ENCODE data around the gene SERPING1. TPM values are rescaled to one million over a fixed set of nuclear protein-coding genes. Genes with fewer than 3 reads are reported as not detected.

The SERPING1 gene
- total and polyA plus RNA-seq, 2 donors from 2014 or later = 361 to 785 TPM

- no peak for TF ChIP-seq CTCF (IDR thresholded peaks at IDR 0.05; ENCODE audit: borderline replicate concordance, extremely low read depth, insufficient read depth)
- H3K9ac ChIP-seq (ENCODE audit: low read length in 3 of 3) = peak overlapping the region; percentile 53 to 90 (median 78)
- peaks cover 0 to 7% (median 0%) of the 10 kb centered on the region in 3 donors for H3K4me1 ChIP-seq (ENCODE audit: control insufficient read depth in 2 of 3, insufficient read depth in 2 of 3, low read depth in 1 of 3, low read length in 3 of 3)
- peak overlapping the region in 1 of 2 donors; percentile 65 for H3K27ac ChIP-seq (ENCODE audit: low read depth in 2 of 2, low read length in 2 of 2)
- H3K27me3 ChIP-seq (ENCODE audit: control insufficient read depth, insufficient read depth, low read length) = no peaks in the 10 kb centered on the region
- peak overlapping the region; percentile 79 to 97 (median 92) for H3K4me3 ChIP-seq (ENCODE audit: low read length in 3 of 3)
- no peaks in the 10 kb centered on the region for H3K9me3 ChIP-seq (ENCODE audit: control insufficient read depth in 2 of 3, insufficient read depth in 1 of 3, low read length in 3 of 3)
- FAIRE-seq (no peak), DNase-seq (no peak)
- peaks cover 0 to 26% (median 24%) of the 10 kb centered on the region in 3 donors for H3K36me3 ChIP-seq (ENCODE audit: control insufficient read depth in 2 of 3, insufficient read depth in 3 of 3, low read length in 3 of 3)
- intact Hi-C loops (cut with DNase I) = no loop called here
Observed at GRCh38 chr11:57658023-57658361, 60.5 kb downstream of the SERPING1 start.

GRCh38 chr11:57659669-57660068, 62.2 kb downstream of the SERPING1 start:
- Histone ChIP-seq H3K9ac (ENCODE audit: low read length in 3 of 3) (no peak overlapping the region), H3K9me3 (ENCODE audit: control insufficient read depth in 2 of 3, insufficient read depth in 1 of 3, low read length in 3 of 3) (no peaks in the 10 kb centered on the region), H3K27ac (ENCODE audit: low read depth in 2 of 2, low read length in 2 of 2) (no peak overlapping the region), H3K27me3 (ENCODE audit: control insufficient read depth, insufficient read depth, low read length) (no peaks in the 10 kb centered on the region), H3K4me3 (ENCODE audit: low read length in 3 of 3) (no peak overlapping the region), H3K36me3 (ENCODE audit: control insufficient read depth in 2 of 3, insufficient read depth in 3 of 3, low read length in 3 of 3) (peaks cover 0 to 26% (median 24%) of the 10 kb centered on the region in 3 donors), H3K4me1 (ENCODE audit: control insufficient read depth in 2 of 3, insufficient read depth in 2 of 3, low read depth in 1 of 3, low read length in 3 of 3) (peaks cover 0 to 7% (median 0%) of the 10 kb centered on the region in 3 donors)
- intact Hi-C loops (cut with DNase I) = no loop called here
- TF ChIP-seq CTCF (IDR thresholded peaks at IDR 0.05; ENCODE audit: borderline replicate concordance, extremely low read depth, insufficient read depth) = no peak
- FAIRE-seq (no peak), DNase-seq (peak in 1 of 5 donors; percentile 56)

GRCh38 chr11:57662893-57663292, 65.4 kb downstream of the SERPING1 start:
- H3K27me3 ChIP-seq (ENCODE audit: control insufficient read depth, insufficient read depth, low read length) = no peaks in the 10 kb centered on the region
- peaks cover 0 to 13% (median 6%) of the 10 kb centered on the region in 3 donors for H3K4me1 ChIP-seq (ENCODE audit: control insufficient read depth in 2 of 3, insufficient read depth in 2 of 3, low read depth in 1 of 3, low read length in 3 of 3)
- no peak for TF ChIP-seq CTCF (IDR thresholded peaks at IDR 0.05; ENCODE audit: borderline replicate concordance, extremely low read depth, insufficient read depth)
- H3K27ac ChIP-seq (ENCODE audit: low read depth in 2 of 2, low read length in 2 of 2) = no peak overlapping the region
- intact Hi-C loops (cut with DNase I) = no loop called here
- no peak for FAIRE-seq
- H3K4me3 ChIP-seq (ENCODE audit: low read length in 3 of 3) = no peak overlapping the region
- no peaks in the 10 kb centered on the region for H3K9me3 ChIP-seq (ENCODE audit: control insufficient read depth in 2 of 3, insufficient read depth in 1 of 3, low read length in 3 of 3)
- peaks cover 0 to 26% (median 24%) of the 10 kb centered on the region in 3 donors for H3K36me3 ChIP-seq (ENCODE audit: control insufficient read depth in 2 of 3, insufficient read depth in 3 of 3, low read length in 3 of 3)
- no peak overlapping the region for H3K9ac ChIP-seq (ENCODE audit: low read length in 3 of 3)
- no peak for DNase-seq

GRCh38 chr11:57663975-57664374, 66.5 kb downstream of the SERPING1 start:
- H3K27me3 ChIP-seq (ENCODE audit: control insufficient read depth, insufficient read depth, low read length) = no peaks in the 10 kb centered on the region
- peaks cover 0 to 12% (median 6%) of the 10 kb centered on the region in 3 donors for H3K4me1 ChIP-seq (ENCODE audit: control insufficient read depth in 2 of 3, insufficient read depth in 2 of 3, low read depth in 1 of 3, low read length in 3 of 3)
- FAIRE-seq (no peak), DNase-seq (no peak)
- intact Hi-C loops (cut with DNase I) = no loop called here
- H3K9me3 ChIP-seq (ENCODE audit: control insufficient read depth in 2 of 3, insufficient read depth in 1 of 3, low read length in 3 of 3) = no peaks in the 10 kb centered on the region
- no peak overlapping the region for H3K9ac ChIP-seq (ENCODE audit: low read length in 3 of 3)
- peaks cover 0 to 26% (median 24%) of the 10 kb centered on the region in 3 donors for H3K36me3 ChIP-seq (ENCODE audit: control insufficient read depth in 2 of 3, insufficient read depth in 3 of 3, low read length in 3 of 3)
- TF ChIP-seq CTCF (IDR thresholded peaks at IDR 0.05; ENCODE audit: borderline replicate concordance, extremely low read depth, insufficient read depth) = no peak
- H3K4me3 ChIP-seq (ENCODE audit: low read length in 3 of 3) = no peak overlapping the region
- no peak overlapping the region for H3K27ac ChIP-seq (ENCODE audit: low read depth in 2 of 2, low read length in 2 of 2)
